Measurements from ENCODE around the gene BEST3.
"Not testable (repeated sequence)": the region's sequence is repeated elsewhere in the genome, so short reads cannot be mapped to it uniquely, and the experiment has no call there.

BEST3 gene

GRCh38 chr12:69687390-69687789 is 11.7 kb downstream of the BEST3 start:
- DNase-seq, result no peak

- DNase-seq, result no peak
Observed at GRCh38 chr12:69686731-69687130, 12.4 kb downstream of the BEST3 start.

- no peak for DNase-seq
Observed at GRCh38 chr12:69685810-69686209, 13.3 kb downstream of the BEST3 start.

- DNase-seq, result no peak
Observed at GRCh38 chr12:69684466-69684865, 14.6 kb downstream of the BEST3 start.

GRCh38 chr12:69682110-69682755 is 16.9 kb downstream of the BEST3 start:
- DNase-seq, result no peak

- DNase-seq, result no peak
Observed at GRCh38 chr12:69679119-69679518, 20.0 kb downstream of the BEST3 start.

- DNase-seq, result no peak
Observed at GRCh38 chr12:69676257-69677012, 22.7 kb downstream of the BEST3 start.

GRCh38 chr12:69672195-69672594 is 26.9 kb downstream of the BEST3 start:
- no peak for DNase-seq

- peak; percentile 80 for DNase-seq
Observed at GRCh38 chr12:69671597-69671996, 27.5 kb downstream of the BEST3 start.

- no peak for DNase-seq
Observed at GRCh38 chr12:69666798-69667197, 32.3 kb downstream of the BEST3 start.

- DNase-seq, result not testable (repeated sequence)
Observed at GRCh38 chr12:69664930-69665377, 34.1 kb downstream of the BEST3 start.

- DNase-seq, result no peak
Observed at GRCh38 chr12:69663726-69664125, 35.4 kb downstream of the BEST3 start.

GRCh38 chr12:69662764-69663163 is 36.3 kb downstream of the BEST3 start:
- DNase-seq, result no peak

- DNase-seq, result no peak
Observed at GRCh38 chr12:69661386-69661785, 37.7 kb downstream of the BEST3 start.

GRCh38 chr12:69660164-69660863 is 38.8 kb downstream of the BEST3 start:
- no peak for DNase-seq

GRCh38 chr12:69658203-69658602 is 40.9 kb downstream of the BEST3 start:
- no peak for DNase-seq

GRCh38 chr12:69657376-69658137 is 41.5 kb downstream of the BEST3 start:
- DNase-seq, result no peak

GRCh38 chr12:69655616-69656340 is 43.3 kb downstream of the BEST3 start:
- no peak for DNase-seq

GRCh38 chr12:69653703-69654102 is 45.4 kb downstream of the BEST3 start:
- DNase-seq, result no peak

- no peak for DNase-seq
Observed at GRCh38 chr12:69651922-69652321, 47.2 kb downstream of the BEST3 start.

GRCh38 chr12:69649529-69649928 is 49.6 kb downstream of the BEST3 start:
- no peak for DNase-seq

- DNase-seq, result no peak
Observed at GRCh38 chr12:69648476-69648875, 50.6 kb downstream of the BEST3 start.

Data from DMS79 (cell line).